H7 (cell line): ENCODE data around the gene ECI1. TPM values are rescaled to one million over a fixed set of nuclear protein-coding genes. Genes with fewer than 3 reads are reported as not detected.

Experiments used
- DNase-seq: peaks from one replicate; pipeline ENCODE4 v3.0.0; 2012
- H3K27me3 ChIP-seq: 2 replicates; pipeline ENCODE4 v1.6.0; 2011; ENCODE audit warnings: mild to moderate bottlenecking, low read length; ENCODE audit not compliant: control insufficient read depth, insufficient read depth
- H3K36me3 ChIP-seq: replicated peaks from 2 replicates; pipeline ENCODE4 v1.5.1; 2011; ENCODE audit warnings: low read length; ENCODE audit not compliant: control insufficient read depth, insufficient read depth
- H3K4me3 ChIP-seq: 2 replicates; pipeline ENCODE4 v1.5.1; 2011; ENCODE audit warnings: low read depth, mild to moderate bottlenecking, control low read depth, low read length, moderate library complexity; ENCODE audit not compliant: insufficient read depth
- total RNA-seq: library from RNA; depleted of rRNA; stranded (reverse); fragments of >200 nt; shearing (Covaris generic); gene quantifications from 2 replicates; pipeline ENCODE4 v1.2.3, GENCODE V29; 2014; rRNA removed

ECI1 gene
- total RNA-seq, 1 experiment from 2014 or later: 122 TPM

- Histone ChIP-seq H3K27me3 (peaks cover 35% of the 10 kb centered on the region), H3K36me3 (no peaks in the 10 kb centered on the region), H3K4me3 (no peak overlapping the region)
- no peak for DNase-seq
Observed at GRCh38 chr16:2197765-2198164, 53.6 kb downstream of the ECI1 start.

DNA sequence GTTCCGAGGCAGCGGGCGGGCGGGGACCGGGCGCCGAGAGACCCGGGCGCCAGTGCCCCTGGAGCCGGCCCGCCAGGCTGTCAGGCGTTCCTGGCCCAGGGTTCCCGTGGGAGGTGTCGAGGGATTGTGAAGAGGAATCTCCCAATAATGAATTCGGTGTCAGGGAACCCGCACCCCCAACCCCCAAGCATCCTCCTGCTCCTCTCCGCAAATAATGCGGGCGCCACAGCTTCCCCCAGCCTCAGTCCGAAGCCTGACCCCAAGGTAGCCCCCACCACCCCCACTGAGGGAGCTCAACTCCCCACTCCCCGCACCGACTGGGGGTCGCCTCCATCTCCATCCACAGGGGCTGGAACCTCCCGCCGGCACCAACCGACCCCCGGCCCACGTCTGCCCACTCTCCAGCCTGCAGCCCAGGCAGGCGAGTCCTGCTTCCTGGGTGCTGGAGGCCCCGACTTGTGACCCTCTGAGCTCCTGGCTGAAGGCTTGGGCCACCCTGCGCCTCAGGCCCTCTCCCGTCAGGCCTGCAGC lies 54.3 kb downstream of the ECI1 start:
- DNase-seq: no peak
- peaks cover 35% of the 10 kb centered on the region for H3K27me3 ChIP-seq
- no peaks in the 10 kb centered on the region for H3K36me3 ChIP-seq
- peak overlapping the region; percentile 32 for H3K4me3 ChIP-seq

GRCh38 chr16:2196162-2196980 lies 55.0 kb downstream of the ECI1 start, which contains the start of gene CASKIN1:
CASKIN1 (minus strand) TSS chr16:2196605; CDS start chr16:2196432, 173 bp downstream.
- peak; percentile 94 for DNase-seq
- H3K36me3 ChIP-seq: no peaks in the 10 kb centered on the region
- peak within 1 kb of the TSS; percentile 47 for H3K4me3 ChIP-seq
- H3K27me3 ChIP-seq: peaks cover 35% of the 10 kb centered on the region

GRCh38 chr16:2195322-2196161 lies 55.8 kb downstream of the ECI1 start:
- H3K27me3 ChIP-seq: peaks cover 35% of the 10 kb centered on the region
- peak overlapping the region; percentile 47 for H3K4me3 ChIP-seq
- DNase-seq: peak; percentile 90
- no peaks in the 10 kb centered on the region for H3K36me3 ChIP-seq

DNA sequence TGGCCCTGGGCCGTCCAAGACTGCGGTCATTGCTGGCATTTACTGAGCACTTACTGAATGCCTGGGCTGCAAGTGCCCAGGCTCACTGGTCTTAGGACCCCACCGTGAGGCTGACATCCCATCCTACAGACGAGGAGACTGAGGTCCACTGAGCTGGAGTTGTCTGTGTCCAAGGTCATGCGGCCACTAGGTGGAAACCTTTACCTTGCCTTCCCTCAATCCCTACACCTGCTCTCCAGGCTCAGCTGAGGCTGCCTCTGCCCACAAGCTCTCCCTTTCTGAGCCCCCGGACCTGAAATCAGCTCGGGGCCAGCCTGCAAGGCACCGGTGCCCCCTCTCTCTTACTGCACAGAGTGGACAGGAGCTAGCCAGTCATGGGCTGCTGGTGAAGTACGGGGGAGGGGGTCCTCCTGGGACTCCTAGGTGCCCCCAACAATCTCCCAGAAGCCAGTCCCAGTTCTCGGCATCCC lies 56.5 kb downstream of the ECI1 start:
- Histone ChIP-seq H3K36me3 (no peaks in the 10 kb centered on the region), H3K27me3 (peaks cover 33% of the 10 kb centered on the region), H3K4me3 (peak overlapping the region; percentile 47)
- DNase-seq: peak; percentile 95

- Histone ChIP-seq H3K27me3 (peaks cover 32% of the 10 kb centered on the region), H3K36me3 (no peaks in the 10 kb centered on the region), H3K4me3 (no peak overlapping the region)
- DNase-seq: no peak
Observed at GRCh38 chr16:2194166-2194834, 57.1 kb downstream of the ECI1 start.

DNA sequence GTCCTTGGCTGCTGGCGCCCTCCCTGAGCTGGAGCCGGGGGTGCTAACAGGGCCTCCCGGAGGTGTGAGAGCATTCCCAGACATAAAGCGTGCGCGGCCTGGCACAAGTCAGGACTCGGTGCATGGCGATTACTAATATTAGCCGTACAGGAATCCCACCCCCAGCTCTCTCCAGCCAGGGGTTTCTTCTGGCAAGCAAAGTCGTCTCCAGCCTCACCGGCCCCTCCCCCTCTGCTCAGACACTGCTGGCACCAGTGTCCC lies 60.0 kb downstream of the ECI1 start:
- no peak for DNase-seq
- Histone ChIP-seq H3K36me3 (no peaks in the 10 kb centered on the region), H3K4me3 (no peak overlapping the region), H3K27me3 (peaks cover 11% of the 10 kb centered on the region)

- peaks cover 9% of the 10 kb centered on the region for H3K27me3 ChIP-seq
- DNase-seq: no peak
- no peak overlapping the region for H3K4me3 ChIP-seq
- H3K36me3 ChIP-seq: no peaks in the 10 kb centered on the region
Observed at GRCh38 chr16:2190659-2191445, 60.5 kb downstream of the ECI1 start.

- Histone ChIP-seq H3K36me3 (no peaks in the 10 kb centered on the region), H3K4me3 (no peak overlapping the region), H3K27me3 (peaks cover 2% of the 10 kb centered on the region; the same call in 1 of the 2 replicates)
- DNase-seq: no peak
Observed at GRCh38 chr16:2190002-2190658, 61.3 kb downstream of the ECI1 start.

Other genes starting within 250 kb of the ECI1 start
- gene ZNF598, start 241.8 kb downstream of the ECI1 start, total RNA-seq: 28.4 and 30.8 TPM in 2 replicates
- 2.0 and 2.3 TPM in 2 replicates for gene NPW, start 231.8 kb downstream of the ECI1 start, total RNA-seq
- 14.0 and 17.1 TPM in 2 replicates for gene NHERF2, start 224.7 kb downstream of the ECI1 start, total RNA-seq
- gene NTHL1, start 203.8 kb downstream of the ECI1 start, total RNA-seq: 104 and 108 TPM in 2 replicates
- 37.6 and 42.6 TPM in 2 replicates for gene TSC2, start 203.6 kb downstream of the ECI1 start, total RNA-seq
- 45.6 and 64.4 TPM in 2 replicates for gene PKD1, start 115.7 kb downstream of the ECI1 start, total RNA-seq
- 9.2 and 10.7 TPM in 2 replicates for gene RAB26, start 103.0 kb downstream of the ECI1 start, total RNA-seq
- 147 and 153 TPM in 2 replicates for gene TRAF7, start 95.8 kb downstream of the ECI1 start, total RNA-seq
- gene CASKIN1, start 55.0 kb downstream of the ECI1 start, total RNA-seq: 1.5 and 2.0 TPM in 2 replicates
- 25.4 and 28.6 TPM in 2 replicates for gene MLST8, start 46.1 kb downstream of the ECI1 start, total RNA-seq
- gene BRICD5, start 40.7 kb downstream of the ECI1 start, total RNA-seq: 3.9 and 7.4 TPM in 2 replicates
- gene PGP, start 36.7 kb downstream of the ECI1 start, total RNA-seq: 42.5 and 57.4 TPM in 2 replicates
- 33.4 and 36.8 TPM in 2 replicates for gene E4F1, start 28.0 kb downstream of the ECI1 start, total RNA-seq
- gene DNASE1L2, start 15.1 kb downstream of the ECI1 start, total RNA-seq: 0.48 and 0.69 TPM in 2 replicates
- gene RNPS1, start 16.5 kb upstream of the ECI1 start, total RNA-seq: 282 and 306 TPM in 2 replicates
- gene ABCA3, start 89.1 kb upstream of the ECI1 start, total RNA-seq: 6.2 and 6.6 TPM in 2 replicates
- 81.5 and 82.6 TPM in 2 replicates for gene CCNF, start 177.9 kb upstream of the ECI1 start, total RNA-seq
- gene TEDC2, start 208.5 kb upstream of the ECI1 start, total RNA-seq: 87.2 and 90.7 TPM in 2 replicates
- gene NTN3, start 219.7 kb upstream of the ECI1 start, total RNA-seq: 0.73 TPM in 1 of 2 replicates, not detected in the other
- 12.3 and 13.5 TPM in 2 replicates for gene TBC1D24, start 223.5 kb upstream of the ECI1 start, total RNA-seq